Lung microvascular endothelial cell (primary cell): ENCODE data around the gene CYTH3. TPM values are rescaled to one million over a fixed set of nuclear protein-coding genes. Genes with fewer than 3 reads are reported as not detected.
A peak's percentile ranks its signal among the peaks of the same experiment; 100 is the strongest.

Experiments
- DNase-seq, 2 donors: peaks; one replicate each; pipeline versions ENCODE4 v3.0.0 to v3.0.0-alpha.2; 2010; ENCODE audit warnings: low read depth in 2 of 2
- total RNA-seq: library from RNA; depleted of rRNA; stranded (reverse); fragments of >200 nt; gene quantifications from 2 replicates; pipeline ENCODE4 v1.2.1, GENCODE V29; 2014

Gene CYTH3
- total RNA-seq, 1 donor from 2014 or later = 11.1 TPM

GRCh38 chr7:6283391-6284054 is 11.1 kb upstream of the CYTH3 start:
- peak in 1 of 2 donors; percentile 34 for DNase-seq

GRCh38 chr7:6279937-6280336 is 7.5 kb upstream of the CYTH3 start:
- DNase-seq = no peak

GRCh38 chr7:6279341-6279740 is 6.9 kb upstream of the CYTH3 start:
- DNase-seq = no peak

- DNase-seq = no peak
Measured at GRCh38 chr7:6278749-6279310, 6.4 kb upstream of the CYTH3 start.

GRCh38 chr7:6277476-6277875 is 5.1 kb upstream of the CYTH3 start:
- DNase-seq = no peak

GRCh38 chr7:6276911-6277408 is 4.5 kb upstream of the CYTH3 start:
- no peak for DNase-seq

- DNase-seq = no peak
Measured at GRCh38 chr7:6274743-6275142, 2.3 kb upstream of the CYTH3 start.

- no peak for DNase-seq
Measured at GRCh38 chr7:6273917-6274630, 1.6 kb upstream of the CYTH3 start.

- no peak for DNase-seq
Measured at GRCh38 chr7:6273380-6273837, 985 bp upstream of the CYTH3 start.

GRCh38 chr7:6271694-6272440 is 557 bp downstream of the CYTH3 start:
- DNase-seq = peak in 1 of 2 donors; percentile 31

GRCh38 chr7:6271060-6271658 is 1.3 kb downstream of the CYTH3 start:
- DNase-seq = peak; percentile 67 to 73

GRCh38 chr7:6269527-6269926 is 2.9 kb downstream of the CYTH3 start:
- DNase-seq = no peak

GRCh38 chr7:6268907-6269306 is 3.5 kb downstream of the CYTH3 start:
- DNase-seq = peak in 1 of 2 donors; percentile 53

GRCh38 chr7:6268023-6268900 is 4.2 kb downstream of the CYTH3 start:
- no peak for DNase-seq

- no peak for DNase-seq
Measured at GRCh38 chr7:6266699-6267098, 5.7 kb downstream of the CYTH3 start.

GRCh38 chr7:6262221-6262620 is 10.2 kb downstream of the CYTH3 start:
- no peak for DNase-seq

- no peak for DNase-seq
Measured at GRCh38 chr7:6261699-6262098, 10.7 kb downstream of the CYTH3 start.

GRCh38 chr7:6260291-6261187 is 11.9 kb downstream of the CYTH3 start:
- DNase-seq = no peak

- DNase-seq = no peak
Measured at GRCh38 chr7:6259257-6259656, 13.2 kb downstream of the CYTH3 start.
